GM23248 (cell line): ENCODE measurements around the gene POM121.
"Not testable (repeated sequence)": the region's sequence is repeated elsewhere in the genome, so short reads cannot be mapped to it uniquely, and the experiment has no call there.

Experiments used
- EZH2 ChIP-seq: fragments of 200-600 bp; sonication (generic); IDR thresholded peaks from 2 replicates; pipeline ENCODE4 v1.6.1; 2018; ENCODE audit warnings: antibody characterized with exemption, mild to moderate bottlenecking; ENCODE audit not compliant: insufficient read depth, poor library complexity, severe bottlenecking
- EZH2phosphoT487 ChIP-seq: fragments of 200-600 bp; sonication (generic); IDR thresholded peaks from 2 replicates; pipeline ENCODE4 v1.6.1; 2018; ENCODE audit warnings: antibody characterized with exemption, moderate library complexity, mild to moderate bottlenecking, low read depth; ENCODE audit not compliant: insufficient read depth

GRCh38 chr7:72950432-72950831 is 25.5 kb downstream of the POM121 start:
- TF ChIP-seq EZH2, EZH2phosphoT487: not testable (repeated sequence)
